Neural progenitor cell (in vitro differentiated cells): ENCODE data around the gene PLCB1. TPM values are rescaled to one million over a fixed set of nuclear protein-coding genes. Genes with fewer than 3 reads are reported as not detected.

Experiments
- DNase-seq: peaks from one replicate; pipeline ENCODE4 v3.0.0-alpha.2; 2016; ENCODE audit warnings: low spot score
- H2AFZ ChIP-seq: fragments of 200-600 bp; sonication (generic); replicated peaks from 2 replicates; pipeline ENCODE4 v1.6.1; 2016; ENCODE audit warnings: antibody characterized with exemption
- H3F3A ChIP-seq: fragments of 200-600 bp; sonication (generic); 2 replicates; pipeline ENCODE4 v1.6.1; 2016; ENCODE audit warnings: antibody characterized with exemption, low read depth
- H3K27ac ChIP-seq: fragments of 200-600 bp; sonication (generic); 2 replicates; pipeline ENCODE4 v1.5.1; 2016; ENCODE audit warnings: mild to moderate bottlenecking
- H3K27me3 ChIP-seq: fragments of 200-600 bp; sonication (generic); 2 replicates; pipeline ENCODE4 v1.6.1; 2016; ENCODE audit warnings: mild to moderate bottlenecking, moderate library complexity
- H3K36me3 ChIP-seq: fragments of 200-600 bp; sonication (generic); 2 replicates; pipeline ENCODE4 v1.5.1; 2016
- H3K4me1 ChIP-seq: fragments of 200-600 bp; sonication (generic); 2 replicates; pipeline ENCODE4 v1.6.1; 2016; ENCODE audit warnings: mixed run types
- H3K4me2 ChIP-seq: fragments of 200-600 bp; sonication (generic); 2 replicates; pipeline ENCODE4 v1.6.1; 2016
- H3K4me3 ChIP-seq: fragments of 200-600 bp; sonication (generic); 2 replicates; pipeline ENCODE4 v1.5.1; 2016
- H3K79me2 ChIP-seq: fragments of 200-600 bp; sonication (generic); 2 replicates; pipeline ENCODE4 v1.6.1; 2016; ENCODE audit warnings: low read depth
- H3K9ac ChIP-seq: fragments of 200-600 bp; sonication (generic); 2 replicates; pipeline ENCODE4 v1.6.1; 2016
- H3K9me3 ChIP-seq: fragments of 200-600 bp; sonication (generic); 2 replicates; pipeline ENCODE4 v1.5.1; 2016; ENCODE audit warnings: low read depth
- H4K20me1 ChIP-seq: fragments of 200-600 bp; sonication (generic); 2 replicates; pipeline ENCODE4 v1.6.1; 2016; ENCODE audit warnings: low read depth
- H3K27ac Mint-ChIP-seq: 3 replicates; pipeline ENCODE4 v1.8.0; 2021; ENCODE audit warnings: mixed read lengths
- H3K27me3 Mint-ChIP-seq: 2 replicates; pipeline ENCODE4 v1.8.0; 2022; ENCODE audit warnings: low read depth, mild to moderate bottlenecking, inconsistent platforms, moderate library complexity, mixed read lengths; ENCODE audit not compliant: insufficient read depth
- H3K36me3 Mint-ChIP-seq: 3 replicates; pipeline ENCODE4 v1.8.0; 2021; ENCODE audit warnings: mixed read lengths
- H3K4me1 Mint-ChIP-seq: 3 replicates; pipeline ENCODE4 v1.8.0; 2021; ENCODE audit warnings: mixed read lengths
- H3K4me3 Mint-ChIP-seq: 3 replicates; pipeline ENCODE4 v1.8.0; 2021; ENCODE audit warnings: mild to moderate bottlenecking, moderate library complexity, mixed read lengths
- H3K9me3 Mint-ChIP-seq: 3 replicates; pipeline ENCODE4 v1.8.0; 2020; ENCODE audit warnings: mixed read lengths
- EZH2 ChIP-seq: fragments of 200-600 bp; sonication (generic); IDR thresholded peaks from 2 replicates; pipeline ENCODE4 v1.6.1; 2017; ENCODE audit warnings: antibody characterized with exemption, mild to moderate bottlenecking, moderate library complexity
- EZH2phosphoT487 ChIP-seq: fragments of 200-600 bp; sonication (generic); IDR thresholded peaks from 2 replicates; pipeline ENCODE4 v1.6.1; 2017; ENCODE audit warnings: antibody characterized with exemption
- total RNA-seq: library from RNA; depleted of rRNA; stranded (reverse); fragments of >200 nt; gene quantifications from 2 replicates; pipeline ENCODE4 v1.2.3, GENCODE V29; 2015; ENCODE audit warnings: low replicate concordance
- TF ChIP-seq, protein P1 (sequence below): fragments of 200-600 bp; sonication (generic); IDR thresholded peaks from 2 replicates; pipeline ENCODE4 v1.5.1; 2017; ENCODE audit warnings: antibody characterized with exemption, mild to moderate bottlenecking

PLCB1 gene
- total RNA-seq, 1 donor from 2014 or later, result 30.2 TPM

DNA sequence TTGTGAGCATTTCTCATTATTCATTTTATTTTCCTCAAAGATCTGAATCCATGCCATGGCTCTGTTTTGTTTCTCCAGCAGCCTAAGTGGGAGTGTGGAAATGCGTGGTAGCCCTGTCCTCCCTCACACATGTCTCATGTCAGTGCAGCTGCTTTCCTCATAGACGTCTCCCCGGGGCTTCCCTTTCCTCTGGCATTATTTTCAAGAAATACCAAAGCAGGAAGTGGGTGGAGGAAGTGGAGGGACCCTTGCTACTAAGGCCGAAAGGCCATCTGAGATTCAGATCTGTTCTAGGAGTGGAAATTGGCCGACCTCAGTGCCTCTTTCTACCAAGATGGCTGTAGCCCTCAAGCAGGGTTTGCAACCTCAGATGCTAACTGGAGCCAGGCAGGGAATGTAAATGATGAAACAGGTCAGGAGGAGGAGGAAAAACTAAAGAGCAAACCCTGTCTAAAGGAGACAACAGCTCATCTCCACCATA is 515.9 kb downstream of the PLCB1 start:
- peaks cover 6% of the 10 kb centered on the region for H3K9me3 Mint-ChIP-seq
- Histone ChIP-seq H3F3A (no peaks in the 10 kb centered on the region), H3K9me3 (no peaks in the 10 kb centered on the region), H3K4me2 (no peak overlapping the region), H3K79me2 (no peaks in the 10 kb centered on the region), H3K9ac (no peak overlapping the region), H2AFZ (no peak overlapping the region), H3K27me3 (no peaks in the 10 kb centered on the region), H4K20me1 (no peaks in the 10 kb centered on the region), H3K4me1 (no peaks in the 10 kb centered on the region), H3K27ac (no peak overlapping the region), H3K4me3 (no peak overlapping the region), H3K36me3 (no peaks in the 10 kb centered on the region)
- no peak for DNase-seq
- TF ChIP-seq EZH2 (no peak), EZH2phosphoT487 (no peak)
- TF ChIP-seq, protein P1, sequence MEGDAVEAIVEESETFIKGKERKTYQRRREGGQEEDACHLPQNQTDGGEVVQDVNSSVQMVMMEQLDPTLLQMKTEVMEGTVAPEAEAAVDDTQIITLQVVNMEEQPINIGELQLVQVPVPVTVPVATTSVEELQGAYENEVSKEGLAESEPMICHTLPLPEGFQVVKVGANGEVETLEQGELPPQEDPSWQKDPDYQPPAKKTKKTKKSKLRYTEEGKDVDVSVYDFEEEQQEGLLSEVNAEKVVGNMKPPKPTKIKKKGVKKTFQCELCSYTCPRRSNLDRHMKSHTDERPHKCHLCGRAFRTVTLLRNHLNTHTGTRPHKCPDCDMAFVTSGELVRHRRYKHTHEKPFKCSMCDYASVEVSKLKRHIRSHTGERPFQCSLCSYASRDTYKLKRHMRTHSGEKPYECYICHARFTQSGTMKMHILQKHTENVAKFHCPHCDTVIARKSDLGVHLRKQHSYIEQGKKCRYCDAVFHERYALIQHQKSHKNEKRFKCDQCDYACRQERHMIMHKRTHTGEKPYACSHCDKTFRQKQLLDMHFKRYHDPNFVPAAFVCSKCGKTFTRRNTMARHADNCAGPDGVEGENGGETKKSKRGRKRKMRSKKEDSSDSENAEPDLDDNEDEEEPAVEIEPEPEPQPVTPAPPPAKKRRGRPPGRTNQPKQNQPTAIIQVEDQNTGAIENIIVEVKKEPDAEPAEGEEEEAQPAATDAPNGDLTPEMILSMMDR, result no peak
- H3K27me3 Mint-ChIP-seq, result no peaks in the 10 kb centered on the region
- no peak overlapping the region for H3K27ac Mint-ChIP-seq
- H3K4me1 Mint-ChIP-seq, result peaks cover 3% of the 10 kb centered on the region
- H3K36me3 Mint-ChIP-seq, result peaks cover 14% of the 10 kb centered on the region
- no peak overlapping the region for H3K4me3 Mint-ChIP-seq

DNA sequence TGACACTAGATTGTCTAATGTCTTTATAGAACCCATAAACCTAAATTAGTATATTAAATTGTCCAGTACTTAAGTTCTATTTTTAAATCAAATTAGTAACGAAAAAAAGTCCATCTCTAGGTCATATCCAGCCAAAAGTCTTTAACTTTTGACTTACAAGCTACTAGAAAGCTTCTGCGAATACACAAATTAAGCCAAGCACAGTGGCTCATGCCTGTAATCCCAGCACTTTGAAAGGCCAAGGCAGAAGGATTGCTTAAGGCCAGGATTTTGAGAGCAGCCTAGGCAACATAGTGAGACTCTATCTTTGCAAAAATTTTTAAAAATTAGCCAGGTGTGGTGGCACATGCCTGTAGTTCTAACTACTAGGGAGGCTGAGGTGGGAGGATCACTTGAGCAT is 516.4 kb downstream of the PLCB1 start:
- no peak for DNase-seq
- no peak overlapping the region for H3K9ac ChIP-seq
- no peaks in the 10 kb centered on the region for H3K9me3 ChIP-seq
- H3K4me1 Mint-ChIP-seq, result peaks cover 3% of the 10 kb centered on the region
- no peak overlapping the region for H3K4me2 ChIP-seq
- no peak overlapping the region for H3K27ac Mint-ChIP-seq
- H3K27me3 ChIP-seq, result no peaks in the 10 kb centered on the region
- H3K27ac ChIP-seq, result no peak overlapping the region
- H3K4me1 ChIP-seq, result no peaks in the 10 kb centered on the region
- no peak for TF ChIP-seq EZH2phosphoT487
- no peak for TF ChIP-seq EZH2
- TF ChIP-seq, protein P1, result no peak
- H3K4me3 Mint-ChIP-seq, result no peak overlapping the region
- H3K27me3 Mint-ChIP-seq, result no peaks in the 10 kb centered on the region
- no peaks in the 10 kb centered on the region for H3K79me2 ChIP-seq
- no peak overlapping the region for H2AFZ ChIP-seq
- H3K36me3 Mint-ChIP-seq, result peaks cover 11% of the 10 kb centered on the region
- H3K9me3 Mint-ChIP-seq, result peaks cover 3% of the 10 kb centered on the region
- no peaks in the 10 kb centered on the region for H3K36me3 ChIP-seq
- H3K4me3 ChIP-seq, result no peak overlapping the region
- H3F3A ChIP-seq, result no peaks in the 10 kb centered on the region
- no peaks in the 10 kb centered on the region for H4K20me1 ChIP-seq

DNA sequence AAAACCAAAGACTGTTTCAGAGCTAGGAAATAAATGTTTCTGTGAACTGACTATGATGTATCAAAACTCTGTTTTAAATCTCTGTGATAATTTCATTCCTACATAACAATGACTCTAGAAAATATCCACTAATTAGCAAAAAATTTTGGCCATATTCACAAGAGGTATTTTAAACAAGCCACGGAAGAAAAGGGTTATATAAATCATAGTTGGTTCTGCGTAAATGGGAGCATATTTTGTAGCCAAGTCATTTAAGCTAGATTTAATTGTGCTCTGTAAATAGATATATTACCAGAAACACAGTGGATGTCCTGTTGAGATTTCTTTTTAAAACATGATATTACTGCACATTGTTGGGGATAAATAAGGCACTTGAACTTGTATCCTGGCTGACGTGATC is 520.3 kb downstream of the PLCB1 start:
- Histone ChIP-seq H3K9me3 (no peaks in the 10 kb centered on the region), H3K27me3 (no peaks in the 10 kb centered on the region), H3F3A (no peaks in the 10 kb centered on the region), H4K20me1 (no peaks in the 10 kb centered on the region), H3K9ac (no peak overlapping the region), H3K4me3 (no peak overlapping the region), H3K4me2 (no peak overlapping the region), H3K4me1 (no peaks in the 10 kb centered on the region), H3K79me2 (no peaks in the 10 kb centered on the region), H2AFZ (no peak overlapping the region), H3K36me3 (no peaks in the 10 kb centered on the region), H3K27ac (no peak overlapping the region)
- TF ChIP-seq EZH2 (no peak), EZH2phosphoT487 (no peak)
- TF ChIP-seq, protein P1, result no peak
- peaks cover 11% of the 10 kb centered on the region for H3K4me1 Mint-ChIP-seq
- no peak for DNase-seq
- H3K36me3 Mint-ChIP-seq, result peaks cover 6% of the 10 kb centered on the region
- no peak overlapping the region for H3K4me3 Mint-ChIP-seq
- peaks cover 3% of the 10 kb centered on the region for H3K9me3 Mint-ChIP-seq
- H3K27ac Mint-ChIP-seq, result no peak overlapping the region
- no peaks in the 10 kb centered on the region for H3K27me3 Mint-ChIP-seq
